GM08714 (cell line): Measurements from ENCODE around the gene ZDHHC19.

Experiments used
- H3K4me3 ChIP-seq: fragments of 200-500 bp; sonication (Bioruptor generic); 2 replicates; pipeline ENCODE4 v1.5.1; 2014; ENCODE audit warnings: mild to moderate bottlenecking, low read length, inconsistent platforms
- ZNF274 ChIP-seq: IDR thresholded peaks from 2 replicates; pipeline ENCODE4 v1.6.1; 2012; ENCODE audit warnings: mild to moderate bottlenecking, low read depth, low read length

ZDHHC19 gene

DNA sequence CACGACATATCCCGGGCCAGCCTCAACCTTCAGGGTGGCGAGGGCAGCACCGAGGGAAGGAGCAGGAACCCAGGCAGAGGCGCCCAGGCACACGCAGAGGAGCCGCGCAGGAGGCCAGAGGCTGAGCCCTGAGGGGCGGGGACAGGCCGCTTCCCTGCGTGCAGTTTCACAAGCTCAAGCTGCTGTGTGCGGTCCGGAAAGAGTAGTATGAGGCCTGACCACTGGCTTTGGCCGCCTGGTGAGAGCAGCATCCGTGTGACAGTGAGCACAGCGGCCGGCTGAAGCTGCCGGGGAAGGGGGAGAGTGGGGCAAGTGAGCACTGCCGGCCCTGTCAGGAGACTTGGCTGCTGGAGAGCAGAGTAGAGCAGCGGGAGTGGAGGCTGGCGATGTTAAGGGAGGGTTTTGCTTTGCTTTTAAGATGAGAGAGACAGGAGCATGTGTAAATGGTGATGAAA is 8.7 kb downstream of the ZDHHC19 start:
- no peak overlapping the region for H3K4me3 ChIP-seq
- TF ChIP-seq ZNF274, result no peak

DNA sequence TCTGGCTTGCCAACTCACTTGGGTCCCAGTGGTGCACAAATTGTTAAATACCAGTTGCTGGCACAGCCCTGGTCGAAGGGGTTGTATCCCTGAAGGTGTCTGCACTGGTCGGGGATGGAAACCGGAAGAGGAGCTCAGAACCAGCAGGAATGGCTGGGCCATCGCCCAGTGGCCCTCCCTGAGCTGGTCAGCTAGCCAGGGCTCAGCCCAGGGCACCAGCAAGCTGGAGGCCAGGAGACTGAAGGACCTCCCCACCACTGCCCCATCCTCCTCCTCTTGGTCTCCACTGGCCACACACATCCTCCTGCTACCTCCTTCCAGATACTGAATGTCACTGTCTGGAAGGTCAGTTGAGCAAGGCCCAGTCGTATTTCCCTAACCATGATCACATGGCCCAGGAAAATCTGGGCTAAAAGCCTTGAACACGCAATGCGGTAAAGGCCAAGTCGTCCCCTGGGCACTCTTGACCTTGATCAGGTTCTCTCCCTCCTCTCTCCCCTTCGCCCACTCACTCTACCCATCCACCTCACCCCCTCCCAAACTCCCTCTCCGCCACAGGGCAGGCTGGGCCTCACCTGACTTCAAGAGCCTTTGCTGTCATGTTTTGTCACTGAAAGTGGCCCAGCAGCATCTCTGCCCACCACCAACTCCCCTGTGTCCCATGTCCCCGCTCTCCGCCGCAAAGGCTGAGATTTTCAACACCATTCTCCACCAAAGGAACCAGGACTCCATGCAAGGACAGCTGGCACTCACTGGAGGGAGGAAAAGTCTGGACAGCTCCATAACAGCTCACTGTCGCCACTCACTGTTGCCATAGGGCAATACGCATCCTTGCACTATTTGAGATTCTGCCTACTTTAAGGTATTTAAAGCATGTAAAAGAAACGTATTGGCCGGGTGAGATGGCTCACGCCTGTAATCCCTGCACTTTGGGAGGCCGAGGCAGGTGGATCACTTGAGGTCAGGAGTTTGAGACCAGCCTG is 12.1 kb downstream of the ZDHHC19 start:
- no peak overlapping the region for H3K4me3 ChIP-seq
- no peak for TF ChIP-seq ZNF274

DNA sequence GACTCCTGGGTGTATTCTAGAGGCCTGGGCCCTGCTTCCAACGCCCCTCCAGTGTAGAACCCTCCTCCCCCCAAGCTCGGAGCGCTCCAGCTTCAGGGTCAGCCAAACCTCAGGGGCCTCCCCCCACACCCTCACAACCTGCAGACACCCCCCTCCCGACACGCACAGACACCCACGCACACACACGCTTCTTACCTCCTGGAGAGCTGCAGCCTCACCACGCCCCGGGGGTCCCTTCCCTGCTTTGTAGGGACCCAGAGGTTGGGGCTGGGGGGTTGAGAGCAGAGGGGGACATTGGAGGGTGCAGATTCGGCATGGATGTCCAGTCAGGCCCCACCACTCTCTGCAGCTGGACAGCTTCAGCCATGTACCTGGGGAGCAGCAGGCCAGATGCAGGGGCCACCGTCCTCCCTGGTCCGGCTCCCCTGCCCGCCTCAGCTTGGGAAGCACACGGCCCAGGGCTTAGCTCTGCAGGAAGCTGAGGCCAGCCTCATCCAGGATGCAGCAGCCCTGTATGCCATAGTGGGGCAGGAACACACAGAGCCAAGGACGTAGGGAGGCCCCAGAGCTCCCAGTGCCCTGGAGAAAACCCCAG is 13.0 kb downstream of the ZDHHC19 start:
- no peak for TF ChIP-seq ZNF274
- no peak overlapping the region for H3K4me3 ChIP-seq

DNA sequence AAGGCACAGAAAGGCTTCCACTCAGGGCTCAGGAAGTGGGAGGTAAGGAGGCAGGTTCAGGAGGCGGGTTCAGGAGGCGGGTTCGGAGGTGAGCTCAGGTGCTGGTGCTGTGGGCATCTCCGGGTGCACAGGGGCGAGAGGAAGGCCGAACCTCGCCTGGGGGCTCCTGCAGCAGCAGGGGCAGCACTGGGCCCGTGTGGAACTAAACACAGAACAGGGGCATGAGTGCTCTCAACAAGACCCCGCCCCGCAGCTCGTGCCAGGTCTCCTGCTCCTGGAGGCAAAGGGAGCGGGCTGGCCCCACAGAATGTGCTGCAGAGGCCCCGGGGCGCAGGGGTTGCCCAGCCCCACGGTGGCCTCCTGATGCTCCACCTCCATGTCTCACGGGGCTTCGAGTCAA is 13.7 kb downstream of the ZDHHC19 start:
- H3K4me3 ChIP-seq, result no peak overlapping the region
- no peak for TF ChIP-seq ZNF274

DNA sequence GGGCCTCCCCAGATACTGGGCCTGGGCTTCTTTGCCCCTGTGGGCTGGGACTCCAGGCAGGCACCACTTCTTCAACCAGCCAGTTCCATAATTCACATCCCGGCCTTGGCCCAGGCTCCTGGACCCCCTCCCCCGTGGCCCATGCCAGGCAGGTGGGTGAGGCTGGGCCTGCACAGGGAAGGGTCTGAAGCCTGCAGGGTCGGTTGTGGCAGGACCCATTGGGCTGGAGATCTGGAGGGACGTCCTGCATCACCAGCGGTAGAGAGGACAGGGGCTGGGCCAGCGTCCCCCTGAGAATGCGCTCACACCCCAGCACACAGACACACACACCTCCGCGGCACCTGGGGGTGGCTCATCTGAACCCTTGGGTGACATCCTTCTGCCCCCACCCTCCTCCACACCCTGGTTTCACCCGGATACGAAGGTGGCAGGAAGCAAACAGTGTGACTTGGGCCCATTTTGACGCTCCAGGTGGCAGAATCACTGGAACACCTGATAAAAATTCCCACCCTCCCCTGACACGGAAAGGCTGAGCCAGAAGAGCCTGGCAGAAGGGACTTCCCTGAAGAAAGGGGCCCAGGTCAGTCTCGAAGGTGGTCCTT is 15.4 kb downstream of the ZDHHC19 start:
- H3K4me3 ChIP-seq, result no peak overlapping the region
- TF ChIP-seq ZNF274, result no peak

DNA sequence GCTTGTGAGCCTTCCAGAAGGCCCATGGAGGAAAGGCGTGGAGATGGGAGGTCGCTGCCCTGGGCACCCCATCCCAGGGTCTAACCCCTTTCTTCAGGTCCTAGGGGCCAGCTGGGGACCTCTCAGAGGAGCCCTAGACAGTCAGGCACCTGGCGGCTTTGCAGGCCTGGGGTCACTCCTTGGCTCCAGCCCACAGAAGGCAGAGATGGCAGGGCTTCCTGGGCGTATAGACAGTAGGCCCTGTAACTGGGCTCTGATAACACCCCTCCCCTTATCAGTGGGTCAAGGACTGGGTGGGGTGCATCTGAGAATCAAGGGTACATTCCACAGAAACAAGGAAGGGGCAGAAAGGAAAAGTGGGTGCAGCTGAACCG is 16.7 kb downstream of the ZDHHC19 start:
- H3K4me3 ChIP-seq, result no peak overlapping the region

DNA sequence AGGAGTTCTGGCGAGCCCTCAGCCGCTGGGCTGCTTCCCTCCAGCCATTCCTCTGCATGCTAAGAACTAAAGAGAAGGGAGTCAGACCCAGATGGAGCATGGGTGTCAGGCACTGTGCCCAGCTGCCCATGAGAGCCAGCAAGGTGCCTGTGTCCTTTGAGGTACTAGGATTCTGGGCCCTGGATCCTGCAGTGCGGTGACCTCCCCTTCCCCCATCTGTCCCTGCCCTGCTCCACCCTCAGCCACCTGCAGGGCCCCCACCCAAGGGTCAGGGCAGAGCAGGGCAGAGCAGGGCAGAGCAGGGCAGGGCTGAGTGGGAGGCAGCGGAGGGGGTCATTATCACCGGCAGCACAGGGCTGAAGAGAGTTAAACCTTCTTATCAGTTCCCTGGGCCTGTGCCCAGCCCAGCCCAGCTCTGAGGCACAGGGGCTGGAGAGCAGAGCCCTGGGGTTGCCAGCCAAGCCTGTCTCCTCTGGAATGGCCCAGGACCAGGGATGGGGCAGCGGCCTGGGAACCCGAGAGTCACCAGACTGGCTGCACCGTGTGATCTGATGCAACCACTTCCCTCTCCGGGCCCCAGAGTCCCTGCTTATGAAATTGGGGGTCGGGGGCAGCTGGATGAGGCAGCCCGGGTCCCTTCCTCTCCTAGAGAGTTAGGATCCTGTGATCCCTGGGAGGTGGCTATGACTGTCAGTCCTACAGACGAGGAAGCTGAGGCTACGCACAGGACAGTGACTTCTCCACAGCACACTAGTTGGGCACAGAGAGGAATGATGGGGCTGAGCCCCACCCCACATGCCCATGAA is 17.3 kb downstream of the ZDHHC19 start:
- TF ChIP-seq ZNF274, result no peak
- no peak overlapping the region for H3K4me3 ChIP-seq

More for the DNA sequence above, 16.7 kb downstream of the ZDHHC19 start:
- no peak for TF ChIP-seq ZNF274

DNA sequence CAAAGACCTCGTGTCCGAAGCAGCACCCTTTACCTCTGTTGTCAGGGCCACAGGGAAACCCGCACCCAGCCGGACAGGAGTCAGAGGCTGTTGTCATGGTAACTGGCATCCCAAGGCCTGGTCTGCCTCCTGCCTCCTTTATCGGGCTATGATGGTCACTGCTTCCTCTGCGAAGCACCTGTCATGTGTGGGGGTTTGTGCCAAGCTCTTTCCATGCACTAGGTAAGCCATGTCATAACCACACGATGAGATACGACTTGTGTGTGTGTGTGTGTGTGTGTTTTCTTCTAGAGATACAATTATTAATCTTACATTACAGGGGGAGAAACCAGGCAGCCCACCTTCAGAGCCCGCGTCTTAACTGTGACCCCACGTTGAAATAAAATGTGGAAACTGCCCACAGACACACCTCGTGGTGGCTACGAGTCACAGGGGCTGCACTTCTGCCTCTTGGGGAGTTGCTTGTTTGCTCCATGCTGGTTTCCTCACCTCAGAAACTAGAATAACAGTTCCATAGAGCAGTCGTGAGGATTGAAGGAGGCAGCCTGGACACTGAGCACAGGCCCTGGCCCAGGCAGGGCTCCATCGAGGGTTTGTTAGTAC is 18.0 kb downstream of the ZDHHC19 start:
- no peak overlapping the region for H3K4me3 ChIP-seq

DNA sequence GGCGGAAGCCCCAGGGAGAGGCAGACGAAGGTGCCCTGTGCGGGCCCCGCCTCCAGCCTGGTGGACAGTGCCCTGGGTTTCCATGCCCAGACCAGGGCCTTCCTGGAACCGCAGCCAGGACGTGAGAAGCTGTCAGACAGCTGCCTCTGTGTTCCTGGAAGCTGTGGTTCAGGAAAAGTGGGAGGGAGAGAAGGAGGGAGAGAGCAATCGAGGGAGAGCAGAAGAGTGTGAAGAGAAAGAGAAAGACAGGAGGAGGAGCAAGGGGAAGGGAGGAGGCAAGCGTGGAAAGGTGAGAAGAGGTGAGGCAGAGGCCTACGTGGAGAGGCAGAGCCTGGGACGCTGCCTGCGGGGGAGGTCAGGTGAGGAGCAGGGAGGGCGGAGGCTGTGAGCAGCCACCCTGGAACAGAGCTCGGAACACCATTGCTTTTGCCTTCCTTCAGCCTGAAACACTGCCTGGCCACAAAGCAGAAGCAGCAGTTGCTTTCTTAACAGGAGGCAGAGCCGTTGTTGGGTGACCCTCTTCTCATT is 18.6 kb downstream of the ZDHHC19 start:
- H3K4me3 ChIP-seq, result no peak overlapping the region; the same call in 1 of the 2 replicates
- TF ChIP-seq ZNF274, result no peak

More for the DNA sequence above, 18.0 kb downstream of the ZDHHC19 start:
- no peak for TF ChIP-seq ZNF274

DNA sequence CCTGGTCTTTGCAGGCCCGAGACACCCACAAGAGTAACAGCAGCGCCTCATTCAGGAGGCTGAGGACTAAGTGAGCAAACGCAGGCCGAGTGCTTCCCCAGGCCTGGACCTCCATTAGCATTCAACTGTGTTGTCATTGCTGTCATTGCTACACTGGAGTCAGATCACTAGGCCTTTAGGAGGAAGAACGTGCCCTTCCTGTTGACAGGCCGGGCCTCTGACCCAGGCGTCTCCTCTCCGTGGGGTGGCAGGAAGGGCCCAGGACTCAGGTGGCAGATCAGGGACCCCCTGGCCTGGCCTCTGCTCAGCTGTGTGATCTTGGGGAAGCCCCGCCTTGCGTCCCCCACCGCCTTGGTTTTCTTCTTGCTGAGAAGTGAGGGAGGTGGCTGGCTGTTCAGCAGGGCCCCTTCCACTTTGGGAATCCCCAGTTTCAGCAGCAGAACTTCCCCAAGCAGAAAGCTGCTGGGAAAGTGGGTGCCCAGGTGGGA is 19.1 kb downstream of the ZDHHC19 start:
- H3K4me3 ChIP-seq, result no peak overlapping the region; the same call in 1 of the 2 replicates
- no peak for TF ChIP-seq ZNF274

DNA sequence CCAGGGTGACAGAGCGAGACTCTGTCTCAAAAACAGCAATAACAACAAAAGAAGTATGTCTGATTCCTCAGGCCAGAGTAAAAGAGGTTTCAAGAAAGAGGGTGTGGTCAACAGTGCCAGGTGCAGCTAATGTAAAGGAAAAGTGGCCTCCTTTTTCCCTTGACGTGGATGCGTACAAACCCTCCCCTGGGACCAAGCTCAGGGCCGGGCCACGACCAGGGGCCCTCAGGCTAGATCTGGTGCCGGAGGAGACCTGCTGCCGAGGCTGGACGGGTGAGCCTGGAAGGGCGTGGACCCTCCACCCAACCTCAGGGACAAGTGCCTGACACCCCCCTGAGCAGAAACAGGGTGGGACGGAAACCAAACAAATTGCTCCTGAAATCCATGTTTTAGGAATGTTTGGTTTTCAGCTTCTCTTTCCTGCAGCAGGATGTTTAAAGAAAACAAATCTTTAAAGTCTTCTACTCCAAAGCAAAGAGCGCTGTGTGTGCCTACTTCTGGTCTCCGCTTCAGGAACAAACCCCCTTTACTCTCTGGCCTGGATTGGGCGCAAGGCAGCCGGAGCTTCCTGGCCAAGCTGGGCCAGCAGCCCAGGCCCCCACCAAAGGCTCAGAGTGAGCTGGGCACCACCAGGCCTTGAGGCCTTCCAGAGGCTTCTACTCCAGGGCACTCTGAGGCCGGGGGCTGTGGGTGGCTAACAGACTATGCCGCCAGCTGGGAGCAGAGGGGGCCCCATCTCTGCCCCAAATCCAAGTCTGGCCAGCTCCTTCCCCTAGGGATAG is 21.4 kb downstream of the ZDHHC19 start:
- H3K4me3 ChIP-seq, result no peak overlapping the region
- no peak for TF ChIP-seq ZNF274

DNA sequence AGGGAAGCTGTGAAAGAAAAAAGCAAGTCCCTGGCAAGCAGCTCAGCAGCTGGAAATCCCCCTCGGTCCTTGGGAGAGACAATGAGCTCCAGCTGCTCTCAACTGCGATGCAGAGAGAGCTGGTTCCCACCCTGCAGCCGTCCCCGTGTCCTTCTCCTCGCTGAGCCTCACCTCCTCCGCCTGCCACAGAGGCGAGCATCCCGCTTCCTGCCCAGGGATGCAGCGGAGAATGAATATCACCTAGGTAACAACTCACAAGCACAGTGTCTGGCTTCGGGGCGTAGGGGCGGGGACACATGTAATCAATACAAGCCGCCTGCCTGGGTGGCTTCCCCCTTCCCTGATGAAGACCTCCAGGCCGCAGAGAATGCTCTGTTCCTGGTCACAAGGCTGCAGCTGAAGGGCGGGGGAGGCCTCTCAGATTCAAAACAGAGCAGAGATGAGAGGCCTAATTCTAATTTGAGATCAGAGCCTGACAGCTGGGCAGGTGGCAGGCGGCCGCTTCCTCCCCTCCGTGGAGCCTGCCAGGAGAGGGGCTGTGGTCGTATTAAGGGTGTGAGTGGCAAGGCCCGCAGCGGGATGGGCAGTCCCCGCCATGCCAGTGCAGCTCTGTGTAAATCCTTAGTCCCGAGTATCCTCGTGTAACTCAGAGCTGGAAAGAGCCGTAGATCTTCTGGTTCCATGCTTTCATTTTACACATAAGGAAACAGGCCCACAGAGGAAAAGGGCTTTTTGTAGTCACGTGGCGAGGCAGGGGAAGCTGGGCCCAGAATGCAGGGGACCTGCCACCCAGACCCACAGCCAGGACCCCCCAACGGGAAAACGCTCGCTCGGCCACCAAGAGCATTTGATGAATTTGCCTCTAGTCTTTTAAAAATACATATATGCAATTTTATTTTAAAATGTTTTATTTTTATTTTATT is 24.3 kb downstream of the ZDHHC19 start:
- TF ChIP-seq ZNF274, result no peak
- peak overlapping the region; percentile 27; the same call in 1 of the 2 replicates for H3K4me3 ChIP-seq
